Esophagus (tissue), 2 donors: Measurements from ENCODE around the gene NUDC. TPM values are rescaled to one million over a fixed set of nuclear protein-coding genes. Genes with fewer than 3 reads are reported as not detected.

ENCODE experiments used
- H3K27ac ChIP-seq, 2 donors: one replicate each; pipeline ENCODE4 v1.5.1; 2013; ENCODE audit warnings: low read depth in 2 of 2, mild to moderate bottlenecking in 2 of 2, inconsistent platforms in 1 of 2, low read length in 1 of 2, moderate library complexity in 1 of 2
- H3K27me3 ChIP-seq, 2 donors: one replicate each; pipeline ENCODE4 v1.6.1; 2013; ENCODE audit warnings: low read length in 2 of 2, control low read depth in 1 of 2, mild to moderate bottlenecking in 1 of 2; ENCODE audit not compliant: insufficient read depth in 2 of 2, control insufficient read depth in 1 of 2
- H3K36me3 ChIP-seq, 2 donors: one replicate each; pipeline ENCODE4 v1.6.1; 2013; ENCODE audit warnings: low read length in 1 of 2; ENCODE audit not compliant: control insufficient read depth in 2 of 2, insufficient read depth in 2 of 2
- H3K4me1 ChIP-seq, 2 donors: one replicate each; pipeline ENCODE4 v1.6.1; 2013; ENCODE audit warnings: low read length in 1 of 2; ENCODE audit not compliant: control insufficient read depth in 2 of 2, insufficient read depth in 2 of 2
- H3K4me3 ChIP-seq, 2 donors: one replicate each; pipeline ENCODE4 v1.5.1; 2013; ENCODE audit warnings: low read length in 2 of 2, mild to moderate bottlenecking in 2 of 2, low read depth in 1 of 2, moderate library complexity in 1 of 2
- H3K9me3 ChIP-seq, 2 donors: one replicate each; pipeline ENCODE4 v1.6.1; 2013; ENCODE audit warnings: mild to moderate bottlenecking in 2 of 2, low read depth in 1 of 2, low read length in 1 of 2, moderate library complexity in 1 of 2; ENCODE audit not compliant: control insufficient read depth in 2 of 2, insufficient read depth in 1 of 2
- WGBS, 2 donors: extraction: QIAGEN DNeasy Blood & Tissue Kit; methylation state at CpG; one replicate each; pipeline ENCODE4 v1.1.7; 2013; 5-methylcytosine and 5-hydroxymethylcytosine counted together
- polyA plus RNA-seq, 2 donors: library from polyadenylated mRNA; stranded (reverse); fragments of 200-250 nt; gene quantifications; one replicate each; pipeline ENCODE4 v1.2.3, GENCODE V29; 2013
- donor health status: healthy with polysubstance abuse.
- donor health status: Bipolar disorder and iron deficiency.

NUDC gene
- polyA plus RNA-seq, 2 donors = 25.5 to 42.1 TPM

GRCh38 chr1:26959722-26960624 lies 38.4 kb downstream of the NUDC start, which contains the start of gene KDF1:
TSS of gene KDF1 (minus strand) at chr1:26960468. CDS start at chr1:26952380, 8,088 bp downstream.
- Histone ChIP-seq H3K4me3 (peak within 1 kb of the TSS; percentile 78 to 99), H3K36me3 (no peaks in the 10 kb centered on the region), H3K27ac (peak within 1 kb of the TSS; percentile 59 to 82), H3K27me3 (peaks cover 0 to 8% of the 10 kb centered on the region in 2 donors), H3K9me3 (no peaks in the 10 kb centered on the region), H3K4me1 (peaks cover 0 to 9% of the 10 kb centered on the region in 2 donors)
- WGBS, 2 donors = 1% methylated on average over 60 to 86 of the region's 86 CpGs

- H3K27ac ChIP-seq = peak overlapping the region; percentile 59 to 82
- peak overlapping the region; percentile 78 to 99 for H3K4me3 ChIP-seq
- H3K4me1 ChIP-seq = peaks cover 0 to 9% of the 10 kb centered on the region in 2 donors
- no peaks in the 10 kb centered on the region for H3K36me3 ChIP-seq
- 11 to 18% methylated on average over 3 of the region's 3 CpGs for WGBS, 2 donors
- H3K9me3 ChIP-seq = no peaks in the 10 kb centered on the region
- peaks cover 0 to 8% of the 10 kb centered on the region in 2 donors for H3K27me3 ChIP-seq
These were observed 39.1 kb downstream of the NUDC start for GRCh38 chr1:26960625-26960966.

- no peak overlapping the region for H3K4me3 ChIP-seq
- peaks cover 0 to 9% of the 10 kb centered on the region in 2 donors for H3K4me1 ChIP-seq
- 54 to 65% methylated on average over 3 of the region's 3 CpGs for WGBS, 2 donors
- H3K27me3 ChIP-seq = peaks cover 0 to 8% of the 10 kb centered on the region in 2 donors
- no peaks in the 10 kb centered on the region for H3K36me3 ChIP-seq
- H3K9me3 ChIP-seq = no peaks in the 10 kb centered on the region
- no peak overlapping the region for H3K27ac ChIP-seq
These were observed 40.3 kb downstream of the NUDC start for GRCh38 chr1:26961826-26962225.

GRCh38 chr1:26965213-26965612 lies 43.7 kb downstream of the NUDC start:
- H3K27ac ChIP-seq = no peak overlapping the region
- no peaks in the 10 kb centered on the region for H3K27me3 ChIP-seq
- 90 to 92% methylated on average over 6 of the region's 6 CpGs for WGBS, 2 donors
- no peaks in the 10 kb centered on the region for H3K9me3 ChIP-seq
- no peaks in the 10 kb centered on the region for H3K36me3 ChIP-seq
- peaks cover 0 to 10% of the 10 kb centered on the region in 2 donors for H3K4me1 ChIP-seq
- no peak overlapping the region for H3K4me3 ChIP-seq

- no peak overlapping the region for H3K27ac ChIP-seq
- H3K27me3 ChIP-seq = no peaks in the 10 kb centered on the region
- no peak overlapping the region for H3K4me3 ChIP-seq
- no peaks in the 10 kb centered on the region for H3K9me3 ChIP-seq
- H3K4me1 ChIP-seq = peaks cover 0 to 12% of the 10 kb centered on the region in 2 donors
- H3K36me3 ChIP-seq = no peaks in the 10 kb centered on the region
- WGBS, 2 donors = 89 to 92% methylated on average over 9 of the region's 9 CpGs
These were observed 44.1 kb downstream of the NUDC start for GRCh38 chr1:26965628-26966027.

- no peaks in the 10 kb centered on the region for H3K9me3 ChIP-seq
- H3K4me3 ChIP-seq = no peak overlapping the region
- 43 to 44% methylated on average over 7 of the region's 7 CpGs for WGBS, 2 donors
- H3K36me3 ChIP-seq = no peaks in the 10 kb centered on the region
- H3K4me1 ChIP-seq = peaks cover 4 to 20% of the 10 kb centered on the region in 2 donors
- no peaks in the 10 kb centered on the region for H3K27me3 ChIP-seq
- peak overlapping the region; percentile 84 for H3K27ac ChIP-seq
These were observed 49.3 kb downstream of the NUDC start for GRCh38 chr1:26970810-26971209.

- H3K4me1 ChIP-seq = peaks cover 4 to 20% of the 10 kb centered on the region in 2 donors
- no peaks in the 10 kb centered on the region for H3K27me3 ChIP-seq
- no peaks in the 10 kb centered on the region for H3K9me3 ChIP-seq
- WGBS, 2 donors = 60% methylated on average over 3 of the region's 3 CpGs
- peak overlapping the region; percentile 84 for H3K27ac ChIP-seq
- no peaks in the 10 kb centered on the region for H3K36me3 ChIP-seq
- H3K4me3 ChIP-seq = no peak overlapping the region
These were observed 50.0 kb downstream of the NUDC start for GRCh38 chr1:26971590-26971989.

GRCh38 chr1:26972390-26972789 lies 50.8 kb downstream of the NUDC start:
- Histone ChIP-seq H3K4me1 (peaks cover 4 to 20% of the 10 kb centered on the region in 2 donors), H3K9me3 (no peaks in the 10 kb centered on the region), H3K27me3 (no peaks in the 10 kb centered on the region), H3K36me3 (no peaks in the 10 kb centered on the region), H3K27ac (peak overlapping the region in 1 of 2 donors; percentile 84), H3K4me3 (no peak overlapping the region)
- 48 to 51% methylated on average over 6 of the region's 6 CpGs for WGBS, 2 donors

GRCh38 chr1:26972821-26973220 lies 51.3 kb downstream of the NUDC start:
- 85 to 93% methylated on average over 4 of the region's 4 CpGs for WGBS, 2 donors
- Histone ChIP-seq H3K27me3 (no peaks in the 10 kb centered on the region), H3K4me3 (no peak overlapping the region), H3K27ac (no peak overlapping the region), H3K36me3 (no peaks in the 10 kb centered on the region), H3K9me3 (no peaks in the 10 kb centered on the region), H3K4me1 (peaks cover 4 to 20% of the 10 kb centered on the region in 2 donors)
